H4 (cell line): ENCODE data around the gene FAXDC2. TPM values are rescaled to one million over a fixed set of nuclear protein-coding genes. Genes with fewer than 3 reads are reported as not detected.
A peak's percentile ranks its signal among the peaks of the same experiment; 100 is the strongest.
"Not testable (repeated sequence)": the region's sequence is repeated elsewhere in the genome, so short reads cannot be mapped to it uniquely, and the experiment has no call there.

ENCODE experiments used
- DNase-seq: peaks from one replicate; pipeline ENCODE4 v3.0.0-alpha.2; 2015; ENCODE audit warnings: low spot score
- total RNA-seq: library from RNA; depleted of rRNA; stranded (reverse); fragments of >200 nt; shearing (Covaris generic); gene quantifications from 2 replicates; pipeline ENCODE4 v1.2.3, GENCODE V29; 2014

FAXDC2 gene
- total RNA-seq, 1 experiment from 2014 or later = 0.81 TPM

DNA sequence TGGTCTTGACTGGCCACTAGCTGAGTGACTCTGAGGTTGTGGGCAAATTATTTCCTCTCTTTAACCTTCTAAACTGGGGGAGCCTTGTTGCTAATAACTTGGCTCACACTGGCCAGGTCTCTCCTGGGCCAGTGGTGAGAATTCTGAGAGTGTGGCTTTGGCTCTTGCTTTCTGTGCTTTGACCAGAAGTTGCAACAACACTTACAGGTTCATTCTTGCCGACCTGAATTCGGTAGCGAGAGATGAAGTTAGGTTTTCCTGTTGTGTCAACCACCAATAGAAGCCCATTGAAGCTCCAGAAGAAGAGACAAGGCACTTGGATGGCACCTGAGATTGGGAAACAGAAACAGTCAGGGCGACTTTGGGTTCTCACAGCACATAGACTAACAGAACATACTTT, 19.8 kb downstream of the FAXDC2 start:
- DNase-seq = no peak

DNA sequence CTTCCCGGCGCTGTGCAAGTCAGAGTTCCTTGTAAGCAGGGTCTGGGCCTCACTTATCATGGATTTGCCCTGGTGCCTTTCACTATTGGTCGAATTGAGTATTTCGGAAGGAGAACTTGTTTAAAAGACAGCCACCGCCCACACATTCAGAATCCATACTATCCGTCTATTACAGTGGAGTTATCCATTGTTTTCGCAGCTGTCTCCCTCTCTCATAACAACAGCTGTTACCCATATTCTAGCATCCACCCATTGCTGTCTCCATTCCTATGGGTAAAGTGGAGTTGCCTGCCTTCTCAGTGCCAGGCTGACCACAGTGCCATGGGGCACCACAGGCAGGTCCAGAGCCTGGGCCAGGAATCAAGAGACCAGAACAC, 20.2 kb downstream of the FAXDC2 start:
- DNase-seq = no peak

DNA sequence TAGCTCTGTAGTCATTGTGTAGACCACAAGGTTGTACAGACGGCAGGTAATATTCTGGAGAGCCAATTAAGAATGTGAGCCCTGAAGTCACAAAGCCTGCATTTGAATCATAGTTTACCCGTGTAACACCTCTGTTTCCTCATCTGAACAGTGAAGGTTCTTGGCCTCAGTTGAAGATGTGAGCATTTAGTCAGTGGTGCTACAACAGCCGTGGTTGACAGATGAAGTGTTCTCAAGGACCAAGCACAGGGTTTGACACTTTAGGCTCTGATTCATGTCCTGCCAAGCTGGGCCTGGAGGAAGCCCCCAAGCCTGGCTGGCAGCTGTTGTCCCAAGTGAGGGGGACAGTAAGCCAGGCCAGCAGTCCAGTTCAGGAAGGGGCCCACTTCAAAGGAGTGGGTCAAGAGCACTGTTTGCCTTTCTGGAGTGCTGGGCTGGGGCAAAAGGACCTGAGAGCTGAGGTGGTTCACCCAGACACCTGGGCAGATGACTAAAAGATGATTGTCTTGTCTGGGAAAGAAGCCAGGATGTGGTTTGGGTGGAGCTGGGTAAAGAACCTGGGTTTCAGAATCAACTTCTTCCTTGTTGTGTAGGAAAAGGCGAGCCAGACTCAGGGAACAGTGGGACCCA, 20.7 kb downstream of the FAXDC2 start:
- DNase-seq = no peak

DNA sequence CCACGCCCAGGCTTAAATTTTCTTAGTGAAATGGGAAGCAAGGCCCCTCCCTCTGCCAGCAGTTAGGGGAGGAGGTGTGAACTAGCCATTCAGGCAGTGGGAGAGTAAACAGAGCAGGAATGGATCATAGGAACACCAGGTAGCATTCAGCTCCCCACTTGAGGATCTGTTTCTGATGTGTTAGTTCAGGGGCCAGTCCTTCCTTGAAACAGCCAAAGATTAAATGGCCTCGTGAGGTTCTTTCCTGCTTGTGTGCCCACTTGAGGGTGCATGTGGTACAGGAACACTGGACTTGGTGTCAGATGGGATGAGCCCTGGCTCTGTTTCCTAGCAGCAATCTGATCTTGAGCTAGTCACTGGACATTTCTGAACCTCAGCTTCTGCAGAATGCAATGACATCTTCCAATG, 21.2 kb downstream of the FAXDC2 start:
- DNase-seq = no peak

DNA sequence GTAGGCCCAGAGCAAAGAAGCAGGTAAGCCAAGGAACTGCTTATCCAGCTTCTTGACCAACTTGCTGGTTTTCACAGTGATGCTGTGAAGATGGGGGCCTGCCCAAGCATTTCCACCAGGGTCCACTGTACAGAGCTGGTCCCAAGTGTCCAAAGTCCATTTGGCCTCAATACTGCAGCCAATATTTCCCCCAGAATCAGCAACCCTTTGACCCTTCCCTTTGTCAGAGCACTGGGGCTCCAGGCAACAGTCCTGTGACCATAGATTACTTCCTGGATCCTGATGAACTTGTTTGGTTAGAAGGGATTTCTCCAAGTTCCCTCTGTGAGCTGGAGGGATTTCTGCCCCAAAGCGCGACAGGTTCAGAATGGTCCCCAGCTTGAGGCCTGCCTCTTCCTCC, 26.3 kb downstream of the FAXDC2 start:
- no peak for DNase-seq

DNA sequence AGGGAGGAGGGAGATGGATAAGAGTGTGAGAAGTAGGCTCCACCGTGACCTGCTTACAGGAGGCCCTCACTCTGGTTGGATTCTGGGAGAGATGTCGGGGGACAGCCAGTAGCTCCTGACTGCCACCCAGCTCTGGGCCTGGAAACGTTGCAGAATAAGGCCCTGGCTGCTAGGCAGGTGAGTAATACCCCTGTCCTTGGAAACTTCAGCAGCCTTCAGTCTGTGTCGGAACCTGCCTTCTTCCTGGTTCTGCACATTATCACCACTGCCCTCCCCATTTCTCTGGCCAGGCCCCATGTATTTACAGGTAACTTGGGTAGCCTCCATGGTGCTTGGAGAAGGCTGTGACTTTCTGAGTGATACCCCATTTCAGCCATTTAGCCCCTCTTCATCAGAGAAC, 26.8 kb downstream of the FAXDC2 start:
- no peak for DNase-seq

DNA sequence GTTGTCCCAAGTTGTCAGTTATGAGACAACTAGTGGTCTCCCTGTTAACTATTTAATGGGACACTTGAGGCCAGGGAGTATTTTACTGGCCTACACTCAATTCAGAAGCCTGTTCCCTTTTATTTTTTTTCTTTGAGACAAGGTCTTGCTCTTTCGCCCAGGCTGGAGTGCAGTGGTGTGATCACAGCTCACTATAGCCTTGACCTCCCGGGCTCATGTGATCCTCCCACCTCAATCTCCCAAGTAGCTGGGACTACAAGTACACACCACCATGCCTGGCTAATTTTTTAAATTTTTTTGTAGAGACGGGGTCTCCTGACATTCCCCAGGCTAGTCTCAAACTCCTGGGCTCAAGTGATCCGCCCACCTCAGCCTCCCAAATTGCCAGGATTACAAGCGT, 27.5 kb downstream of the FAXDC2 start:
- DNase-seq = not testable (repeated sequence)

DNA sequence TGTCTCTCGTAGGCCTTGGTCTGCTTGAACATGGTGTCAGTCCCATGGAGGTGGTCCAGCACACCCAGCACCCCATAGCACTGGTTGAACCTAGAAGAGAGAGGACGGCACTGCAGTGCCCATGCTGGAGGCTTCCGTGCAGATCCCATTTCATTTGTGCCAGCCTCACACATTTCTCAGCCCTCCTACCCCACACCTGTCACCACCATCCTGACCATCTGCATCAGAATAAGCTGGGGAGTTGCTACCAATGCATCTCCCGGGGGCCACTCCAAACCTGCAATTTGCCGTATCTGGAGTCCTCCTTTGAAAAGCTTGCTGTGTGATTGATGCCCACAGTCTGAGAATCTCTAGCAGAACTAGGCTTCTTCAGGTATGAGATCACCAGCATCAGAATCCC, 30.0 kb downstream of the FAXDC2 start:
- DNase-seq = no peak

DNA sequence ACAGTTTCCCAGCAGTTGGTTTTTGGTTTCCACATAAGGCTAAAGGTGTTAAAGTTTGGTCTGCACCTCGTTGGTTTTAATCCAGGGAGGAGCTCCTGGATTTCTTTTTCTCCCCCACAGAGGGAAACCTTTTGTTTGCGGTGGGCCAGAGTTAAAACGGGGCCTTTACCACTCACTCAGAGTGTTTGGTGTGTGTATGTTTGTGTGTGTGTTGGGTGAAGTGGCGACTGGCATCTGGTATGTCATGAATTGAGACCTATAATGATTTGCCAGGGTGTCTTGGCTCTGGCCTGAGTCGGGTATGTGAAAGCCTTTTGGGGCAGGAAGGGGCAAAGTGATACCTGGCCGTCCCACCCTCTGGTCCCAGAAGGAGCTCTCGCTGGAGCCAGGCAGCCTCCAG, 30.9 kb downstream of the FAXDC2 start:
- DNase-seq = no peak

DNA sequence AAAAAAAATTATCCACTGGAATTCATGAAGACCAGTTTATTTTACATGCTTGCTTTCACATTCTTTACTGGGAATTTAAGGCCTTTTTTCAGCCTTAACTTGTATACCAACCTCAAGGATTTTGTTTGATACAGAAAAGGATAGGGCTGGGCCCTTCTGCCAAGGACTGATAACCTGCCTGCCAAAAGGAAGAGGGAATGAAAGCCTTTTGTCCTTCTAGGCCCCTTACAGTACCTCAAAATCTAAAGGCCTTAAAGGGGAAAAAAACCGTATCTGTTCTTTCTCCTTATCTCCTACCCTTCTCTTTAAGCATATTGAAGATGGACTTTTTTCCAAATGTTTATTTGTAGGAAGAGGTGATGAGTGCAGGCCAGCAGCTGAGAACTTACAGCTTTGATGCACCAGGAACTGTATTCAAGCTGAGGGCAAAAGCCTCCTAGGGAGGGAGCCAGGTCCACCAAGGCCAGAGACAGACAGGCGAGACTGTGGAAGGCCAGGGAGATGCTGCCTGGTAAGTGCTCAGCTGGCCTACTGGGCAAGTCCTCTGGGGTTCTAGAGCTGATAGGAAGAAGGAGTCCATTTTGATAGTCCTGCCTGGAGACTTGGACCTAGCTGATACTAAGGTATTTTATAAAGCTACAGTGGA, 31.8 kb downstream of the FAXDC2 start:
- DNase-seq = no peak

DNA sequence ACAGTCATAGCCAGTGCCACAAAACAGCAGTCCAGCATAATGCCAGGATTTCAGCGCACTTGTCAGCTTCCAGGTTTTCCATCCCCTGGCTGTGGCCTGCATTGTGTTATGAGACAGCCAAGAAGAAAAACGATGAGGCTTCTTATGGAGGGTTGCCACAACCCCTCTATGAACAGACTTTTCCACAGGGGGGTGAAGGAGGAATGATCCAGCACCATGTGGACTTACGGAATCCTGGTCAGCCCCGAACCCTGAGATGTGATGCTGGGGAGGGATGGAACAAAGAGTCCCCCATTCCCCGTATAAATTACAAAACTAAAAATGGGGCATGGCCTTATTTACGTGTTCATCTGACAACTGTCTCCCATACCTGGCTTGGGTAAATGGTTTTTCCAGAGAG, 32.6 kb downstream of the FAXDC2 start:
- DNase-seq = no peak

DNA sequence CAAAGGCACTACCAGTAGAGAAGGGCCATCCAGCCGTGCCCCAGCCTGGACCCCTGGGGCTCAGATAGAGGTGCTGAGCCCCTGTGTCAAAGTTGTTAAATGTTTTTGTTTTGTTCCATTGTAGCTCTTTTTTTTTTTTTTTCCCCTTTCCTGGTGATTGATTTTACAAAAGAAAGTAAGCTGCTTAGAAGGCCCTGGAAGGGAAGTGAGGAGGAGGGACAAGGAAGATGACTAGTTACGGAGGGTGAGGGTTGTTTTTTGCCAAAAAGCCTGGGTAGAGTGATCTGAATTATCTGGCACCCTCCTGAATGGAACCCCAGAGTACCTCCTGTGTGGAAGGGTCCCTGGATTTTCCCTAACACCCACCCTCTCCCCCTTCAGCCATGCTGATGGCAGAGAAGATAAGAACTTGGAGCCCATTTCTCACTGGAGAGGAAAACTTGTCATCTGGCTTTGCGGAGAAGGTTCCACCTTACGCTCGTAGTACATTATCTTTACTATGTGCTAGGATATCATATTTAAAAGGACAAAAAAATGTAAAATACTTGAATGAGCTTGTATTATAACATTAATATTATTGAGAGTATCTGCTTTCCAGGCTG, 33.4 kb downstream of the FAXDC2 start:
- no peak for DNase-seq

DNA sequence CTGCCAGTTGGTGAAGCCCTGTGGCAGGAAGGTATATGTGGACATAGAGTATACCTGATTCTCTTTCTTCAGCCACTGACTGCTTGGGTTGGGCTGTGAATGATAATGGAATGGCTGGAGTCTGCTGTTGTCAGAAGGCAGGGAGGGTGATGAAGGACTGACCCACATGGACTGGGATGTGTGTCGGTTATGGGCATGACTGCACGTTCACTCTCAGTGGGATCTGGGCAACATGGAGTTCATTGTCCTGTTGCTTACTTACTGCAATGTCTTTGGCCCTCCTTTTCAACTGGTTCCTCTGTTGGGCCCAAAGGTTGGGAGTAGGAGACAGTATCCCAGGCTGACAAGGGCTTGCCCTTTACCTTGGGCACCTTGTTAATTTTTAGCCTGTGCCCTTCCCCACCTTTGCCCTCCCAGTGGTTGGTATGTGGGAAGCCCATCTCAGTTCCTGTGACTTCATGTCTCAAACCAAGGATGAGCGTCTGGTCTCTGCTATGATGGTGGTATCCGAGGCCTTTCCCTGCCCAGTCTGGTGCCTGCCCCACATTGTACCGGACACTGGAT, 34.6 kb downstream of the FAXDC2 start:
- DNase-seq = no peak

DNA sequence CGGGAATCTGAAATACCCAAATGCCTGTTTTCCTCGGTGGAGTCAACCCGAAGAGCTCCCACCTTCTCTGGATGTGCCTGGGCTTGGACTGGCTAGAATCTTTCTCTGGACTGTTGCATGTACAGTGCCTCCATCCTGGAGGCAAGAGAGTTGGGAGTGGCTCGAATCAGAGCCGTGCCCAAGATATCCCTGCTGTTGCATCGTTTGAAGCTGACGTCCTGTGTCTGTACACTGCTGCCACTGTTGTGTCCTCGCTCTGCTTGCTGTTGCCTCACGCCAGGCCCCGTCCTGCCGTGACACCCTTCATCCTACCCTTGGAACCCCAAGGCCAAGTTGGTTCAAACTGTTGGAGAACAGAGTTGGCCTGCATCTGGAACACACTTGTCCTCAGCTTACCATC, 35.4 kb downstream of the FAXDC2 start:
- DNase-seq = no peak

DNA sequence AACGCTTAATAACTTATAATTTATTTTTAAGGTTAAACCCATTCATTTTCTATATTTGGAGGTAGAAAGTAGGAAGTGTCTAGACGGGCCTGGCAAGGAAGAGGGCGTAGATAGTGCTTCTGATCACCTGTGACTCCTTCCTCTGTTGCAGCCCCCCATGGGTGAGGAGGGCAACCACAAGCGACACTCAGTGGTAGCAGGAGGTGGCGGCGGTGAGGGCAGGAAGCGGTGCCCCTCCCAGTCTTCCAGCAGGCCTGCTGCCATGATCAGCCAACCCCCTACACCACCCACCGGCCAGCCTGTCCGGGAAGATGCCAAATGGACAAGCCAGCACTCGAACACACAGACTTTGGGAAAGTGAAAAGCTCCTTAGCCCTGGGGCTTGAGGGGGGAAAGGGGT, 36.7 kb downstream of the FAXDC2 start:
- DNase-seq = no peak

DNA sequence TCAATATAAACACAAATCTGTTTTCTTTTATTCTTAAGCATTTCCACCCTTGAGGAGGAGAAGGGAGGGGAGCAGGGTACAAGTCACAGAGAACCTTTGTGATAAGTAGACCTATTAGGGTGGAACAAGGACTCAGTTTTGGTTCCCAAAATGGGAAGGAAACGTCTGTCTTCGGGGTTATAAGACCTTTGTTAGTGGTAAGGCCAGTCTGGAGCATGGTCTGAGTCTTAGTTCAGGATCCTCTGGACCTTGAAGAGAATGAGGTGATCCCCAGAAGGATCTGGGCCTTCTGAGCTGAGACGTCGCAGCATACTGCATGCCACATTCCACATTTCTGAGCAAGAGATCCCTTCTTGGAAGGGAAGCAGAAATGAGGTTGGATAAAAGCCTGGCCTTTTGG, 37.2 kb downstream of the FAXDC2 start:
- no peak for DNase-seq

DNA sequence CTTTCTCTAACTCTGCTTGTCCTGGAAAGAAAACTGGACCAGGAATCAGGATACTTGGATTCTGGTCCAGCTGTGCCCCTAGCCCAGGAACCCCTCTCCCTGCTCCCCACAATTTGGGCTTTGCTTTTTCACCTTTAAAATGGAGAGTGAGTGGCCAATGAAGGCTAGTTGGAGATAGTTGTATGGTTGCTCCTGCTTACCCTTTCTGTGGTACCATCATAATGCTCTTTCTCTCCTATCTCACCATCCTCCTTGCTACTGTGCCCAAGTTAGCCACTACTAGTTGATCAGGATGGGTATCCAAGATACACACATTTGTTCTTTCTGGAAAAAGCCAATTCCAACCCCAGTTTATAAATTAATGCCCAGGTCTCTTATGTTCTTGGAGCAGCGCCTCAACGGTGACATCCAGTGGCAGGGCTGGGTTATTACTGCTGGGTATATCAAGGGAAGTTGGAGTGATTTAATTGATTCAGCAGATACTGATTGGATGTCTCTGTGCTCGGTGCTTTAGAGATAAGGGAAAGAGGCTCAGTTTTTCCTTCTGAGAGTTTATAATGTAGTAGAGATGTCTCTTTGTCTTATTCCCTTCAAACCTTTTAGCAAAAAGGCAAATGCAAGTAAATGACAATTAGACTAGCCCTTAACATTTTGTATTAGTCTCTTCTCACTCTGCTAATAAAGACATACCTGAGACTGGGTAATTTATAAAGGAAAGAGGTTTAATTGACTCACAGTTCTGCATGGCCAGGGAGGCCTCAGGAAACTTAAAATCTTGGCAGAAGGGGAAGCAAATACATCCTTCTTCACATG, 38.5 kb downstream of the FAXDC2 start:
- DNase-seq = peak; percentile 40

DNA sequence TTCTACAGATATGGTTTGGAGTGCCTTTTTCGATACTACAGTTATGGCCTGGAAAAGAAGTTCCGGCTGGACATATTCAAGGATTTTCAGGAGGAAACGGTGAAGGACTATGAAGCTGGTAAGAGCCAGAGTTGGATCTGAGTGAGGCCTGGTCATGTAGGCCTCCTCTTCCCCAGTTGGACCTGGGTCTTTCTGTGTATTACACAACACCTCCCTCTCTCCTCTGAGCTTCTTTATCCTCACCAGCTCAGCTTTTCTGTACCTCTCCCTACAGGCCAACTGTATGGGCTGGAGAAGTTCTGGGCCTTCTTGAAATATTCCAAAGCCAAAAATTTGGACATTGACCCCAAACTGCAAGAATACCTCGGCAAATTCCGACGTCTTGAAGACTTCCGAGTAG, 39.2 kb downstream of the FAXDC2 start:
- no peak for DNase-seq

DNA sequence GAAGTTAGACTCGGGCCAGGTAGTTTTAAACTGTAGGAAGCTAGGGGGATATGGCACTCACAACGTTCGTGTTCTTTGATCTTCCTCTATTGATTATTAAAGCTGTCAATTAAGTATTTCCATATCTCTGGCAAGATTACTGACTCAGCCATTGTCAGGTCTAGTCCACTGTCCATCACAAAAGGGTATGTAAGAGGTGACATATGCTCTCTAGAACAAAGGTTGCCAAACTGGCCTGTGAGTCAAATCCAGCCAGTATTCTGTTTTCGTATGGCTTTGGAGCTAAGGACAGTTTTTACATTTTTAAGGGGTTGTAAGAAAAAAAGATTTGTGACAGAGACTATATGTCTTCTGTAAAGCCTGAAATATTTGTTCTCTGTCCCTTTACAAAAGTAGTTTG, 44.2 kb downstream of the FAXDC2 start:
- no peak for DNase-seq

DNA sequence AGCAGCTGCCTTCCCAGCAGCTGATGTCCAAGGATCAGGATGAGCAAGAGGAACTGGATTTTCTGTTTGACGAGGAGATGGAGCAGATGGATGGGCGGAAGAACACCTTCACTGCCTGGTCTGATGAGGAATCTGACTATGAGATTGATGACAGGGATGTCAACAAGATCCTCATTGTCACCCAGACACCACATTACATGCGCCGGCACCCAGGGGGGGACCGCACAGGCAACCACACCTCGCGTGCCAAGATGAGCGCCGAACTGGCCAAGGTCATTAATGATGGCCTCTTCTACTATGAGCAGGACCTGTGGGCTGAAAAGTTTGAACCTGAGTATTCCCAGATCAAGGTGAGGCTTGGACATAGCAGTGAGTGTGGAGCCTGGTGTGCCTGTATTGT, 48.4 kb downstream of the FAXDC2 start:
- DNase-seq = no peak

DNA sequence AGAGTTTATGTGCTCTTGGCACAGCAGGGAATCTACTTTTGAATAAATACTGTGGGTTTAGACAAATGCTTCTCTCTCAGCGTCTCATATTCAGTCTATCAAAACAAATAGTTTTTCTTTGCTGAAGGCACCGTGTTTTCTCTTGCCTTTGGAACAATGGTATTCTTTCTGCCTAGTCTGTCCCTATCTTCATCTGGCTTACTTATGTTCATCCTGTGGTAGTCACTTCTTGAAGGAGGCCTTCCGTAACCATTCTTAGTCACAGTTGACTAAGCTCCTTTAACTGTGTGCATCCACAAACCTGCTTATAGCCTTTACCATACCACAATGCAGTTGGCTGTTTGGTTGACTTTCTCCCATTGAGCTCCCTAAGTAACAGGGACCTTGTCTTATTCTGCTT, 49.3 kb downstream of the FAXDC2 start:
- no peak for DNase-seq

DNA sequence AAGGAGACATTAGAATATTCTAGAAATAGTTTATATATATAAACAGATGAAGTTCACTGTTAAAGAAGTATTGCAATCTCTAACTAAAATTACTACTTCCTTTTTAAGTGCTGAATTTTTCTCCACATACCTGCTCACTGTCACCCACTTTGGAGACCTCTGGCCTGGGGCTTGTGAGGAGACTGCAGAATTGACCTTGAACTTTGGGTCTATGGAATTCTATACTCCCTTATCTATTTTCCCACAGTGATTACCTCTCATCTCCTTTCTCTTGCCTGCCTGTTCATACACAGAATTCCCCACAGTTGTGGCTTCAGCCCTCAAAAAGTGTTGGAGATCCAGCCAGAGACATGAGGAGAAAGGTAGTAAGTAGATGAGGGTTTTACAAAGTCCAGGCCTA, 49.8 kb downstream of the FAXDC2 start:
- DNase-seq = no peak

DNA sequence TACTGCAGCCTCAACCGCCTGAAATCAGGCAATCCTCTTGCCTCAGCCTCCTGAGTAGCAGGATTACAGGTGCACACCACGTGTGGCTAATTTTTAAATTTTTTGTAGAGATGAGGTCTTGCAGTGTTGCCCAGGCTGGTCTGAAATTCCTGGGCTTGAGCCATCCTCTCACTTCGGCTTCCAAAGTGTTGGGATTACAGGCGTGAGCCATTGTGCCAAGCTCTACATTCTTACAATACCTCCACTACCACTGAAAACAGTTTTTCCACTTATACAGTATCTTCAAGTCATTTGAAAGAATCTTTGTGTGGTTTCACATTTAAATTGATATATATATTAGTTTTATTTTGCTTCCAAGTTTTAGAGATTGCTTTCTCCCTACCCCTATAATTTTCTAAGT, 52.6 kb downstream of the FAXDC2 start:
- DNase-seq = no peak
